Fibroblast of skin of right biceps (primary cell): Measurements from ENCODE around the gene SYP.
A peak's percentile ranks its signal among the peaks of the same experiment; 100 is the strongest.
"Not testable (repeated sequence)": the region's sequence is repeated elsewhere in the genome, so short reads cannot be mapped to it uniquely, and the experiment has no call there.

Source experiments
- DNase-seq: peaks from one replicate; pipeline ENCODE4 v3.0.0-alpha.2; 2013

The SYP gene

DNA sequence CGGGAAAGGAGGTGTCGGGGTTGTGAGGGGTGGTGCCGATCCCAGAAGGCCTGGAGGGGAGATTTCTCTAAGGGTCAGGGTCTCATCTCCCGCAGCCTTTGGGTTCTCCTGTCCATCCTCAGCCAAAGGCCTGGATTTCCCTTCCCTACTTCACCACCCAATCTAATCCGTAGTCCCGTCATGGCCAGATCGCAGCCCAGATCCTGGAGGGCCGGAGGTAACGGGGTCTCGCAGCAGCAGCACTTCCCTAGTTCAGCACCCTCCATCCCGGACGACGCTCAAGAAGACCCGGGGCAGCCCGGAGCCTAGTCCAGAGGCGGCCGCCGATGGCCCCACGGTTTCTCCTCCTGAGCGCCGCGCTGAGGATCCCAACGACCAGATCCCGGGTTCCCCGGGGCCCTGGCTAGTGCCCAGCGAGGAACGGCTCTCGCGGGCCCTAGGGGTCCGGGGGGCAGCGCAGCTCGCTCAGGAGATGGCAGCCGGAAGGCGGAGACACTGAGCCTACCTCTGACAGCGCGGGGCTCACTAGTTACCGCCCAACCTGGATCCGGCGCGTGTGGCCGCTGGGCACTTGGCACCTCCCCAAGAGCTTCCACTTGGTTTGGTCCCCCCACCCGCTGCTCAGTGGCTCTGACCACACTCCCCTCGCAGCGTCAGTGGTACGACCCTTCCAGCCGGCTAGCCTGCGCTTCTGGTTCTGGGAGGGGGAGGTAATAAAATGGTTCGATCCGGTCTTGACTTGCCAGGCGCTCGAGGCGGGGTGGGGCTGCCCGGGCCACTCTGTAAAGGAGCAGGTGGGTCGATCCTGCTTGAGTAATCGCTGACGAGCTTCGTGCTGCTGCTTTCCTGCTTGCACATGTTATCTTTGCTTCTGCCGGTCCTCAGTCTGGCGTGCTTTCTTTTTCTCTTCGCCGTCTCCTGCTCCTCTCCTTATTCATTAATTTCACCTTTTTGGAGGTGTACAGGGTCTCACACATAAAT is 33.8 kb downstream of the SYP start:
- DNase-seq: peak; percentile 52

DNA sequence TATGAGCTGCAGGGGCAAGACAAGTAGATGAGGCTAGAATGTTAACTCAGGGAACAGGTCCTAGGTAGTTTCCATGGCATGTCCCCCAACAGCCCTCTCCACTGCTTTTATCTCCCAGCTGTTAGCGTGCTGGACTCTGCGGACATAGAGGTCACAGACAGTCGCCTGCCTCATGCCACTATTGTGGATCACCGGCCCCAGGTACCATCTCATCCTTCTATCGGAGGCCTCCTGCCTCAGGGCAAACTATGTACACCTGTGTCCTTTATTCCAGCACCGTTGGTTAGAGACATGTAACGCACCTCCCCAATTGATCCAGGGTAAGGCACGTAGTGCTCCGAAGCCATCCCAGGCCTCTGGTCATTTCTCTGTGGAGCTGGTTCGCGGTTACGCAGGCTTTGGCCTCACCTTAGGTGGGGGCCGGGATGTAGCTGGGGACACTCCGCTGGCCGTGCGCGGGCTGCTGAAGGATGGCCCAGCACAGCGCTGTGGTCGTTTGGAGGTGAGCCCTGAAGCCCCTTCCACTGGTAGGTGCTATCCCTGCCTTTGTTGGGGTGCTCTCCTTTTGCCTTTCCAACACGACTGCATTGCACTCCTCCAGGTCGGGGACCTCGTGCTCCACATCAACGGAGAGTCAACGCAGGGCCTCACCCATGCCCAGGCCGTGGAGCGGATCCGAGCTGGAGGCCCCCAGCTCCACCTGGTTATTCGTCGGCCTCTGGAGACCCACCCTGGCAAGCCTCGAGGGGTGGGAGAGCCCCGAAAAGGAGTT is 35.2 kb downstream of the SYP start:
- no peak for DNase-seq

DNA sequence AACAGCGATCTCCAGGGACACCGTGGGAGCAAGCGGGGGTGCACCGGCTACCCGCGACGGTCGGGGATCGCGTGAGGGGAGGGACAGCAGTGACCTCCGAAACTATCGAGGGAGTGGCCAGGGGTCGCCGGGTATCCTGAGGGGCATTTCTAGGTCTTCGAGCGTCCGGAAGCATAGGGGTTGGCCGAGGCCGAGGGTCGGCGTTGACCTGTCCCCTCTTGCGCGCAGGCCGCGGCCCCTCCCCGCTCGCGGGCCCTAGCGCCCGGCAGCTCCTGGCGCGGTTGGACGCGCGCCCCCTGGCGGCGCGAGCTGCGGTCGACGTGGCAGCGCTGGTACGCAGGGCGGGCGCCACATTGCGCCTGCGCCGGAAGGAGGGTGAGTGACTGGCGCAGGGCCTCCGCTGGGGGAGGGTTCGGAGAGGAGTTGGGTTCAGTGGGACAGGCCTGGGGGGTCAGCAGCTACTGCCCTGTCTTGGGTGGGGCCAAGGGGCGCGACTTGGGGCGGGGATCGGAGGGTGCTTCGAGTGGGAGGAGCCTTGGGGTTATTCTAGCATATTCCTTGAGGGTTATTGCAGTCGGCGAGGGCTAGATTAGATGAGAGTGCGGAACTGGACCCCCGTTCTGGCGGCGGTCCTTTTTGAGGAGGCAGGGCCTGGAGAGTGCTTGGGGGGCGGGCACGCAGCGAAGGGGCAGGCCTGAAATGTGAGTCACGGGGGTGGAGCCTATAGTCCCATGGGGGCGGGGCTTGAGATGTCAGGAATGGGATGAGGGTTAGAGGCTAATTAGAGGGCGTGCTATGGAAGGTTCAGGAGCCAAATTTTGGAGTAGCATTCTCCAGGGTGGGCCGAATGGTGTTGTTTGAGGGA is 36.2 kb downstream of the SYP start:
- DNase-seq: peak; percentile 80

DNA sequence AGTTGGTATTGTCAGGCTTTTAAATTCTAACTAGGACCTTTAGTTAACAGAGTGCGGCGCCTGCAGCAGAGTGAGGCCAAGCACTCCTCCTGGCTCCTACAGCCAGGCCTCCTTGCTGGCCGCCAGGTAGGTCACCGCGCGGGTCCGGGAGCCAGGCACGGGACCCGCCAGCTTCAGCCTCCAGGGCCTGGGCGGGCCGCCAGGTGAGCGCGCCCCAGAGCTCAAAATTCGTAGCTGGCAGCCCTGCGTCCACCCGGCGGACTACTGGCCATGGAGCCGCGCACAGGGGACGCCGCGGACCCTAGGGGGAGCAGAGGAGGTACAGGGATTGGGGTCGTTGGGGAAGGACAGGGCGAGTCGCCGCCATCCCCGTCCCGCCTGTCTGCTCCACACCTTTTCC is 37.4 kb downstream of the SYP start, which contains the start of gene MAGIX:
MAGIX (plus strand) TSS at position 139 of the 400 bp plus-strand sequence; CDS start at position 271, 132 bp downstream.
- DNase-seq: no peak

DNA sequence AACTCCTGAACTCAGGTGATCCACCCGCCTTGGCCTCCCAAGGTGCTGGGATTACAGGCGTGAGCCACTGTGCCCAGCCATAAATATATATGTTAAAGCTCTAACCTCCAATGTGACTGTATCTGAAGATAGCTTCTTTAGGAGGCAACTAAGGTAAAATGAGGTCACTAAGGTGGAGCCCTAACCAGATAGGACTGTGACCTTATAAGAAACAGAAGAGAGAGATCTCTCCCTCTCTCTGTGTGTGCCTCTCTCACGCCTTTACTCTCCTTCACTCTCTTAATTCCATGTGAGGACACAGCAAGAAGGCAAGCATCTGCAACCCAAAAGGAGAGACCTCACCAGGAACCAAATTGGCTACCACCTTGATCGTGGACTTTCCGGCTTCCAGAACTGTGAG is 38.4 kb downstream of the SYP start:
- no peak for DNase-seq

DNA sequence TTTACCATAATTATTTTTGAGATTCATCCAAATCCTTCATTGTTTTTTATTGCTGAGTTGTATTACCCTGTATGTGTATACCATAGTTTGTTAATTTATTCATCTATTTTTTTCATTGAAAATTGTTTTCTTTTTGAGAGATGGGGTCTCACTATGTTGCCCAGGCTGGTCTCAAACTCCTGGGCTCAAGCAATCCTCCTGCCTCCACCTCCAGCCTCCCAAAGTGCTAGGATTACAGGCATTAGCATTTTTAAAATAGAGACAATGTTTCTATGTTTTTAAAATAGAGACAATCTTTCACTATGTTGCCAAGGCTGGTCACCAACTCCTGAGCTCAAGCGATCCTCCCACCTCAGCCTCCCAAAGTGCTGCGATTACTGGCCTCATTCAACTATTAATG is 39.1 kb downstream of the SYP start:
- DNase-seq: no peak

DNA sequence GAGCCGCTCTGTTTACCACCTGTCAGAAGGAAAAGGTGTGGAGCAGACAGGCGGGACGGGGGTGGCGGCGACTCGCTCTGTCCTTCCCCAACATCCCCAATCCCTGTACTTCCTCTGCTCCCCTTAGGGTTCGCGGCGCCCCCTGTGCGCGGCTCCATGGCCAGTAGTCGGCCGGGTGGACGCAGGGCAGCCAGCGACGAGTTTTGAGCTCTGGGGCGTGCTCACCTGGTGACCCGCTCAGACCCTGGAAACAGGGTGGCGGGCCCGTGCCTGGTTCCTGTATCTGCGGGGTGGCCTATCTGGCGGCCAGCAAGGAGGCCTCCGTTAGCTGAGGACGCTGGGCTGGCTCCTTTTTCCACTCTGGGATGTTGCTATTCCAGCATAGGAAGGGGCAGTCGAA is 42.8 kb downstream of the SYP start:
- DNase-seq: no peak

DNA sequence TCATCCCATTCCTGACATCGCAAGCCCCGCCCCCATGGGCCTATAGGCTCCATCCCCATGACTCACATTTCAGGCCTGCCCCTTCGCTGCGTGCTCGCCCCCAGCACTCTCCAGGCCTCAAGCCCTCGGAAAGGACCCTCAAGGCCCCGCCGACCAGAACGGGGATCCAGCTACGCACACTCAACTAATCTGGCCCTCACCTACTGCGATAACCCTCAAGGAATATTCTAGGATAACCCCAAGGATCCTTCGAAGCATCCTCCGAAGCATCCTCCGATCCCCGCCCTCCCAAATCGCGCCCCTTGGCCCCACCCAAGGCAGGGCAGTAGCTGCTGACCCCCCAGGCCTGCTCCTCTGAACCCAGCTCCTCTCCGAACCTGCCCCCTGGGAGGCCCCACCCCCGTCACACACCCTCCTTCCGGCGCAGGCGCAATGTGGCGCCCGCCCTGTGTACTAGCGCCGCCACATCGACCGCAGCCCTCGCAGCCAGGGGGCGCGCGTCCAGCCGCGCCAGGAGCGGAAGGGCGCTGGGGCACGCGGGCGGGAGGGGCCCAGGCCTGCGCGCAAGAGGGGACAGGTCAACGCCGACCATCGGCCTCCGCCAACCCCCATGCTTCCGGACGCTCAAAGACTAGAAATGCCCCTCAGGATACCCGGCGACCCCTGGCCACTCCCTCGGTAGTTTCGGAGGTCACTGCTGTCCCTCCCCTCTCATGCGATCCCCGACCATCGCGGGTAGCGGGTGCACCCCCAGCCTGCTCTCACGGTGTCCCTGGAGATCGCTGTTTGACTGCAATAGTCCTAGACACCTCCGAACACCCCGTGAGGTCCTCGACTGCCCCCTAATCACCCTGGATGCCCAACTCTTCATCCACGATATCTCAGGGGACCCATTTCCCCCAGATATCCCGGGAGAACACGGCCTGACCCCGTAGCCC is 43.8 kb downstream of the SYP start:
- peak; percentile 92 for DNase-seq

DNA sequence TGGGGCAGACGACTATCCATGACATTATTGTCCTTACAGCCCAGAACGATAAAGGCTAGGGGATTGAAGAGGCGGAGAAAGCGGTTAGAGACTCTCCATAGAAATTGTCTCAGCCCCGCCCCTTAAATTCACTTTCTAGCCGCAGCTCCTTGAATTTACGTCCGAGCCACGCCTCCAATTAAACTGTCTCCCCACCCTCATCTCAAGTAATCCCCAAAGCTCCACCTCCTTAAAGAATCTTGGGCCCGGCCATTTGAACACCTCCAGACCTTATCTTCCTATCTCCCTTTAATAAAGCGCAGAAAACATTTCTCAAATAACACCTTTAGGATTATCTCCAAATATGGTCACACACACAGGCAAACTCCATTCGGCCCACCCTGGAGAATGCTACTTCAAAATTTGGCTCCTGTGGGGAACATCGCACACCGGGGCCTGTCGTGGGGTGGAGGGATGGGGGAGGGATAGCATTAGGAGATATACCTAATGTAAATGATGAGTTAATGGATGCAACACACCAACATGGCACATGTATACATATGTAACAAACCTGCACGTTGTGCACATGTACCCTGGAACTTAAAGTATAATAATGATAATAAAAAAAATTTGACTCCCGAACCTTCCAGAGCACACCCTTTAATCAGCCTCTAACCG is 44.6 kb downstream of the SYP start:
- peak; percentile 78 for DNase-seq

DNA sequence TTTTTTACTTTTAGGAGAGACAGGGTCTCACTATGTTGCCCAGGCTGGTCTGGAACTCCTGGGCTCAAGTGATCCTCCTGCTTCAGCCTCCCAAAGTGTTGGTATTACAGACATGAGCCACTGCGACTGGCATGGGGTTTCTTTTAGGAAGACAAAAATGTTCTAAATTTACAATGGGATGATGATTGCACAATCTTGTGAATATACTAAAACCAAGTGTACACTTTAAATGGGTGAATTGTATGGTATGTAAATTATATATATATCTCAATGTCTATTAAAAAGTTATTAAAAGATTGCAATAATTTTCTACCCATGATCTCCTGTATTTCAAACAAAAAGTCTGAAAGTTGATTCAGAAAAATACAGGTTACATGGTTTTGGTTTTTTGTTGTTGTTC is 46.5 kb downstream of the SYP start:
- DNase-seq: no peak

DNA sequence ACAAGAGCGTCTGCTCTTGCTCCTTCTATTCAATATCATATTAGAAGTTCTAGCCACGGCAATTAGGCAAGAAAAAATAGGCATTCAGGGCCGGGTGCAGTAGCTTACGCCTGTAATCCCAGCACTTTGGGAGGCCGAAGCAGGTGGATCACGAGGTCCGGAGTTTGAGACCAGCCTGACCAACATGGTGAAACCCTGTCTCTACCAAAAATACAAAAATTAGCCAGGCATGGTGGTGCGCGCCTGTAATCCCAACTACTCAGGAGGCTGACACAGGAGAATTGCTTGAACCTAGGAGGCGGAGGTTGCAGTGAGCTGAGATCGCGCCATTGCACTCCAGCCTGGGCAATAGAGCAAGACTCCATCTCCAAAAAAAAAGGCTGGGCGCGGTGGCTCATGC is 50.7 kb downstream of the SYP start:
- DNase-seq: not testable (repeated sequence)

DNA sequence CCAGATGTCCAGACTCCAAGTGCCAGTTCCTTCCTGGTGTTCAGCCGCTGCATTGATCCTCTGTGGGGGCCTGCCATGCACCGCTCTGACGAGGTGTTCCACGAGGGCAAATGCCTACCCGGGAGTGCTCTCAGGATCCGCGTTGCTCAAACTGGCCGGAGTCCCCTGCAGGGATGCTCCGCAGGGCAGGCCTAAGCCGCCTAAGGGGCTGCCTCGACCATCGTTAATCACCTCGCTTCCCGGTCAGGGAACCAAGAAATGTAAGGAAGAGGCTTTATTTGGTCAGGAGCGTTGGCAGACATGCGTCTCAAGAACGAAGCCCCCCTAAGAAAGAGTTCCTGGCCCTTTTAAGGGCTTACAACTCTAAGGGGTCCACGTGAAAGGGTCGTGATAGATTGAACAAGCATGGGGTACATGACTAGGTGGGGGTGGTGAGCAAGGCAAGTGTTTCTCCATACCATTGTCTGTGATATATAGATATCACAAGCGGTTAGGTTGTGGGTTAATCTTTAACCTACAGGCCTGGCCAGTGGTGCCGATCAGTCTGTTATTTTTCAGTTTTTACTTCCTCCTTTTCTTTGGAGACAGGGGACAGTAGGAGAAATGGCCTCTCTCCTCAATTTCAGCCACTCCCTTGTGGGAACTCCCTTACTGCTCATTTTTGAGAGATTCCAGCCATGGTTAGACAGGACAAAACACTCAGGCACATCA is 51.4 kb downstream of the SYP start:
- DNase-seq: not testable (repeated sequence)

DNA sequence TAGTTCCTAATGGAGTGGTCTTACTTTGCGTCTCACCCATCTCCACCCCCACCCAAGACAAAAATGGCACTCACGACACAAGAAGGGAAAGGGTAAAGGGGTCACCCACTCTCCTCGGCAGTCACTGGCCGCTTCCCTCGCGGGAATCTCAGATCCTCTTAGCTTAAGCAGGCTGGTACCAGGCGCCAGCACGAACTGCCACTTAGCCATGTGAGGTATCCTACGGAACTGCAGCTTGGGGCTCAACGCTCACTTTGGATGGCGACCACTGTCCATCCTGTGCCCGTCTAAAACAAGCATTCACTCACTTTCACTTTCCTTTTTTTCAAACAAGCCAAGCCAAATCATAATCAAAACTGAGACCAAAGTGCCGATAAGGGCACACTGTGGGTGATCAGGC is 52.1 kb downstream of the SYP start:
- no peak for DNase-seq

DNA sequence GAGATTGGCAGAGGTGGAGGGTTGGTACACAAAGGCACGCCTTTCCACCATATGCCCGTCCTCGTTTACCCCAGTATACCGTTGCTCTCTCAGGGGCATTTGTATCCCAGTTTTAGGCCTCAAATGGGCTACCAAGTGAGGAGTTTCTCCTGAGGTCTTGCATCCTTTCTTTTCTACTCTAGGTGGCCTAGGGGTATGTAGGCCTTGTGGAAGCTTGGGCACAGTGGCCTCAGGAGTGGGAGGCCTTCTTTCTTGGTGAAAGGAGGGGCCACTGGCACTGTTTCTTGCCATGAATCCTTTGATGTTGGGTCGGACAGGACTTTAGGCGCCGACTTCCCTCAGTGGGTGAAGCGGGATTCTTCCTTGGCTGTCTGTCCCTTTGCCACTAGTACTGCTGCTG is 52.7 kb downstream of the SYP start:
- no peak for DNase-seq

DNA sequence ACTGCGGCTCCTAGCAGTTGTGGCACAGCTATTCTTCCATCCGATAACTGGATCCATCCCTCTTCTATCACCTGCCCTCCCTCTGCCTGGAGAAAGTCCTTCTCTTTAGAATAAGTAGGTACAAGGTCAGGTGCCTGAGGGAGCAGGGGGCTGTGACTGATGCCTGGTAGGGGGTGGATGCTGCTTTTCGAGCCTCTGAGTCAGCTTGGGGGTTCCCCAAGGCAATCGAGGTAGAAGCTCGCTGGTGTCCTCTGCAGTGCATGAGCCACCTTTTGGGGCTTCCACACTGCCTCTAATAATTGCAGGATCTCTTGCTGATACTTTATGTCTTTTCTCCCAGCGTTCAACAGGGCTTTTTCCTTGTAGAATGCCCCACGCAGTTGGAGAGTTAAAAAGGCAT is 56.8 kb downstream of the SYP start:
- not testable (repeated sequence) for DNase-seq

DNA sequence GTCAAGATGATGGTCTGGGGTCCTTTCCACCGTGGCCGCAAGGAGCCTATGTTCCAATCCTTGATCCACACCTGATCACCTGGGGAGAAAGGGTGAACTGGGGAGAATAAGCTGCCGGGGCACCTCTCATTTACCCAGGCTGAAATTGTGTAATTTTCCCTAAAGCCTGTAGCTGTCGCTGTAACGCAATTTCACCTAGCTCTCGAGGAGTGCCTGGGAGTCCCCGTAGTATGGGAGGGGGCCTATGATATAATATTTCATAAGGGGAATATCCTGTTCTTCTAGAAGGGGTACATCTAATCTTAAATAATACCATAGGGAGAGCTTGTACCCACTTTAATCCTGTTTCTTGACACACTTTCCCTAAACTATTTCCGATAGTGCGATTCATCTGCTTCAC is 57.7 kb downstream of the SYP start:
- DNase-seq: not testable (repeated sequence)

DNA sequence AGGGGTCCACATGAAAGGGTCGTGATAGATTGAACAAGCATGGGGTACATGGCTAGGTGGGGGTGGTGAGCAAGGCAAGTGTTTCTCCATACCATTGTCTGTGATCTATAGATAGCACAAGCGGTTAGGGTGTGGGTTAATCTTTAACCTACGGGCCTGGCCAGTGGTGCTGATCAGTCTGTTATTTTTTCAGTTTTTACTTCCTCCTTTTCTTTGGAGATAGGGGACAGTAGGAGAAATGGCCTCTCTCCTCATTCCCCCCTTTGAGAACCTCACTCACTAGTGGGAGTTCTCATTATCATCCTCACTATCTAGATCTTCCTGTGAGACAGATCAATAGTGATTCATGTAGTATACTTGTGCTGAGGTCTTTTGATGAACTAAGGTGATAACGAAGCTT is 60.3 kb downstream of the SYP start:
- no peak for DNase-seq
